ENCODE results near the gene AZI2.

Gene AZI2

GRCh38 chr3:28300345-28300962, 48.2 kb downstream of the AZI2 start:
- DNase-seq: no peak

DNA sequence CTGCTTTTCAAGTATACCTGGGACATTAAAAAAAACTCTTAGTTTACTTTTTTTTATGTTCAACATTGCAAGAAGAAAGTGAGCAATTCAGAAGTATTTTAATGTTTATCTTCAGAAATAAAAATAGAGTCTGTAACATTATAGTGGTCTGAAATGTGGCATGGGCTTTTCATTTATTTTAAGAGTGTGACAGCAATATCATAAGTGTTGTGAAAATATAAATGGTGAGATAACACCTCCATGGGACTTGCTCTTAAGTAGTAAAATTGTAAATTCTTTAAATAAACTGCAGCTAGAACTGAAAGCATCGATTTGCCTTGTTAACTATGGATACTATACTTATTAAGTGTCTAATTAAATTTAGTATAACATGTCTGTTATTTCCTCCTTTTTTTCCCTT, 48.9 kb downstream of the AZI2 start:
- no peak for DNase-seq

DNA sequence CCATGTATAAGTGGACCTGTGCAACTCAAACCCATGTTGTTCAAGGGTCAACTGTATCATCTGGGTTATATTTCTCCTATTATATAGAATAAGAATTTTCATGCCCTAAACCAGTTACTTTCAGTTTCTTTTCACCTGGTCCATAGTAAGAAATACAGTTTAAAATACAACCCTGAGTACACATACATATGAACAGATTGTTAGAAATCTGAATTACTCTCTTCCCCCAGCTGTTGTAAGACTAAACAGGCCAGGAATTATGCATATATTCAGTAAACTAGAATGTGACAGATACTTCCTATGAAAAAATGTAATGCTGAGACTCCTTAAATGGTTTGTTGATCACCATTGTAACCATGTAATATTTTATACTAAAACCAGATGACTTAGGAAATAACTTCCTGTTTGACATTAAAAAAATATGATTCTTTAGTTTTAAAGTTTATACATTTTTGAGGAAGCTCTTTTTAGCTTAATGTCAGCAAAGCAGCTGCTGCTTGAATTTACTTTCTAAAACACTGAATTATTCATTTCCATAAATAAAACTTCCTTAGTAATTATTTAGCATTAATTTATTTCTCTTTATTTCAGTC, 52.6 kb downstream of the AZI2 start:
- DNase-seq: no peak

- no peak for DNase-seq
These were observed 53.8 kb downstream of the AZI2 start for GRCh38 chr3:28294667-28295413.

GRCh38 chr3:28292622-28293021, 56.0 kb downstream of the AZI2 start:
- DNase-seq: no peak

DNA sequence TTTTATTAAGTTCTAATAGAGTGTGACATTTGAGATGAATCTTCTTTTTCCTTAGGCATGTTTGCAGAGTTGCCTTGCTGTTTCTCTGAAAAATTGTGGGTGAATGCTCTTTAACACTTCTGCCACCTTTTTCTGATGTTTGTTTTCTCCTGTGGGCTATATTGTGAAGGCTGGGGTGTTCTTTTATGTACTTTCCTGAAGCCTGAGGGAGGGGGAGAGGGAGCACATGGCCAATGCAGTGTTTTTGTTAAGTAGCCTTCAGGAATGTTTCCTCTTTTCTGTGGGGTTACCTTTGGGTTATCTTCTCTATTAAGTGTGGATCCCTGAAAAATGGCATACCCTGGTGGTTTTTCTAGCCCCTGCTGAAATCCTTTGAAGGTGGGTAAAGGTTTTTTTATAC, 57.0 kb downstream of the AZI2 start:
- no peak for DNase-seq

DNA sequence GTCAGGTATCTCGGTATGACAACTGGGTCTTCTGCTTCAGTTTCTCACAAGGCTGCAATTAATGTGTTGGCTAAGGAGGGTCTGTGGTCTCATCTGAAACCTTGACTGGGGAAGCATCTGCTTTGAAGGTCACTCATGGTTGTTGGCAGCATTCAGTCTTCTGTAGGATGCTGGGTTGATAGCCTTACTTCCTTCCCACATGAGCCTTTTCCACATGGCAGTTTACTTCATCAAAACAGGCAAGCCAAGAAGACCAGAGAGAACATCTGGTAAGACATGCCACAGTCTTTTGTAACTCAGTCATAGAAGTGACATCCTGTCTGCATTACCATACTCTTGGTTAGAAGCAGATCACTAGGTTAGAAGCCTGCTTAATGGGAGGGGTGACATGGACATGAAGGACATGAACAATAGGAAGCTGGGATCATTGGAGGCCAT, 57.7 kb downstream of the AZI2 start:
- DNase-seq: no peak

- DNase-seq: no peak
These were observed 61.6 kb downstream of the AZI2 start for GRCh38 chr3:28287046-28287445.

DNA sequence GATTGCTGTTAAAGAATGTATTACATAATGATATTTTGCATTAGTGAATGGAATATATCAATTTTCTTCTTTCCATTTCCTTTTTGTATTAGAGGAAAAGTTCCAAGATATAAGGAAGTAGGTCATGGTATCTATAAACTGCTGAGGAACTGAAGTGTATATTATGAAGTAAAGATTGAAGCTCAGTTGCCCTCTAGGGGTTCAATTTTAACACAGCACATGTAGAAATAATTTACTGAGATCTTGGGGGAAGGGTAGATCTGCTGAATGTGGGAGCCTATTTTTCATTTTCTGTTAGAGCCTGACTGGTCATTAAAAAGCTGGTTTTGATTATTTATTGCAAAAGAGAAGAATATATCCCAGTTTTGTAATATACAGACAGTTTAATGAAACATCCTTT, 62.0 kb downstream of the AZI2 start:
- DNase-seq: peak; percentile 55

GRCh38 chr3:28280781-28281180, 67.8 kb downstream of the AZI2 start:
- DNase-seq: no peak

- no peak for DNase-seq
These were observed 68.9 kb downstream of the AZI2 start for GRCh38 chr3:28279770-28280169.

GRCh38 chr3:28278918-28279317, 69.7 kb downstream of the AZI2 start:
- no peak for DNase-seq

- no peak for DNase-seq
These were observed 74.8 kb downstream of the AZI2 start for GRCh38 chr3:28273837-28274236.

All from eye (tissue), 1 donor.